Stomach (tissue), 4 donors: ENCODE data around the gene CHRM5.

ENCODE experiments used
- EP300 ChIP-seq: sonication (generic); formaldehyde crosslinking; IDR thresholded peaks from one replicate; pipeline ENCODE4 v1.6.1; 2017; ENCODE audit warnings: antibody characterized with exemption
- POLR2A ChIP-seq, 4 donors: fragments of 450-650 bp; IDR thresholded peaks; one replicate each; pipeline ENCODE4 v1.6.1; 2016; ENCODE audit warnings: antibody characterized with exemption in 4 of 4, control low read depth in 2 of 4, mild to moderate bottlenecking in 1 of 4, moderate library complexity in 1 of 4
- POLR2AphosphoS5 ChIP-seq, 3 donors: sonication (generic); formaldehyde crosslinking; IDR thresholded peaks; one replicate each; pipeline ENCODE4 v1.6.1; 2016; ENCODE audit warnings: antibody characterized with exemption in 3 of 3
- TF ChIP-seq, protein P1 (sequence below), 7 experiments: fragments of 450-650 bp in 4 of 7; fragments of 200-600 bp in 3 of 7; sonication (generic) in 3 of 7; IDR thresholded peaks; one replicate each; pipeline ENCODE4 v1.5.1; 2016 to 2019; ENCODE audit warnings: antibody characterized with exemption in 7 of 7, control low read depth in 2 of 7, mild to moderate bottlenecking in 1 of 7

DNA sequence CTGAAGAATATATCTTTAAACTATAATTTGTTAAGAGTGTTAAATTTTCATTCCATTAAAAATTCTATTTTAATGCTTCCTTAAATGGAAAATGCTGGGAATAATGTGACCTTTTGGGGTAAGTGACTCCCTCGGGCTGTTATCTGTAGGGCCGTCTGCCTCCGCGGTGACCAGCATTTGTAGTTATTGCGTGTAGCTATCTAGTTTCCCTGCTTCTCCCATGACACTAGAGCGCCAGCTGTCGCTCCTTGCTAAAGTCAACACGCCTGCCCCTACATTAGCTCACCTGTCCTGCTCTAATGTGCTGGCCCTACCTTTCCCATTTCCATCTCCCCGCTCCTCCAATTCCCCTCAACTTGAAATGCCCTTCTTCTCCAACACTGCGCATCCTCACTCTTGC is 12.4 kb upstream of the CHRM5 start:
- TF ChIP-seq, protein P1, sequence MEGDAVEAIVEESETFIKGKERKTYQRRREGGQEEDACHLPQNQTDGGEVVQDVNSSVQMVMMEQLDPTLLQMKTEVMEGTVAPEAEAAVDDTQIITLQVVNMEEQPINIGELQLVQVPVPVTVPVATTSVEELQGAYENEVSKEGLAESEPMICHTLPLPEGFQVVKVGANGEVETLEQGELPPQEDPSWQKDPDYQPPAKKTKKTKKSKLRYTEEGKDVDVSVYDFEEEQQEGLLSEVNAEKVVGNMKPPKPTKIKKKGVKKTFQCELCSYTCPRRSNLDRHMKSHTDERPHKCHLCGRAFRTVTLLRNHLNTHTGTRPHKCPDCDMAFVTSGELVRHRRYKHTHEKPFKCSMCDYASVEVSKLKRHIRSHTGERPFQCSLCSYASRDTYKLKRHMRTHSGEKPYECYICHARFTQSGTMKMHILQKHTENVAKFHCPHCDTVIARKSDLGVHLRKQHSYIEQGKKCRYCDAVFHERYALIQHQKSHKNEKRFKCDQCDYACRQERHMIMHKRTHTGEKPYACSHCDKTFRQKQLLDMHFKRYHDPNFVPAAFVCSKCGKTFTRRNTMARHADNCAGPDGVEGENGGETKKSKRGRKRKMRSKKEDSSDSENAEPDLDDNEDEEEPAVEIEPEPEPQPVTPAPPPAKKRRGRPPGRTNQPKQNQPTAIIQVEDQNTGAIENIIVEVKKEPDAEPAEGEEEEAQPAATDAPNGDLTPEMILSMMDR (IDR thresholded peaks at IDR 0.05) = no peak
- TF ChIP-seq EP300 = no peak
- TF ChIP-seq POLR2A (IDR thresholded peaks at IDR 0.05) = no peak
- no peak for TF ChIP-seq POLR2AphosphoS5 (IDR thresholded peaks at IDR 0.05)
